Breast epithelium (tissue), 3 donors: ENCODE results near the gene PREP.

Experiments used
- CTCF ChIP-seq, 3 donors: fragments of 450-650 bp; IDR thresholded peaks; one replicate each; pipeline ENCODE4 v1.5.1; 2016 to 2017; ENCODE audit warnings: antibody characterized with exemption in 3 of 3, mild to moderate bottlenecking in 3 of 3, moderate library complexity in 3 of 3
- POLR2A ChIP-seq: fragments of 450-650 bp; IDR thresholded peaks from one replicate; pipeline ENCODE4 v1.6.1; 2016; ENCODE audit warnings: antibody characterized with exemption, mild to moderate bottlenecking, moderate library complexity
- POLR2AphosphoS5 ChIP-seq, 3 donors: sonication (generic); formaldehyde crosslinking; IDR thresholded peaks; one replicate each; pipeline ENCODE4 v1.6.1; 2017; ENCODE audit warnings: antibody characterized with exemption in 3 of 3

GRCh38 chr6:105320271-105320670, 82.6 kb downstream of the PREP start:
- no peak for TF ChIP-seq CTCF (IDR thresholded peaks at IDR 0.05)
- no peak for TF ChIP-seq POLR2A
- TF ChIP-seq POLR2AphosphoS5 (IDR thresholded peaks at IDR 0.05): no peak
